HG03432 (cell line): ENCODE results near the gene TMEM116.
"Not testable (repeated sequence)": the region's sequence is repeated elsewhere in the genome, so short reads cannot be mapped to it uniquely, and the experiment has no call there.

ENCODE experiments used
- ATAC-seq: cut with Tn5 transposase; IDR thresholded peaks from one replicate; pipeline ENCODE4 v1.9.1; 2021; ENCODE audit warnings: mild to moderate bottlenecking, moderate library complexity; ENCODE audit not compliant: unreplicated experiment

The TMEM116 gene

DNA sequence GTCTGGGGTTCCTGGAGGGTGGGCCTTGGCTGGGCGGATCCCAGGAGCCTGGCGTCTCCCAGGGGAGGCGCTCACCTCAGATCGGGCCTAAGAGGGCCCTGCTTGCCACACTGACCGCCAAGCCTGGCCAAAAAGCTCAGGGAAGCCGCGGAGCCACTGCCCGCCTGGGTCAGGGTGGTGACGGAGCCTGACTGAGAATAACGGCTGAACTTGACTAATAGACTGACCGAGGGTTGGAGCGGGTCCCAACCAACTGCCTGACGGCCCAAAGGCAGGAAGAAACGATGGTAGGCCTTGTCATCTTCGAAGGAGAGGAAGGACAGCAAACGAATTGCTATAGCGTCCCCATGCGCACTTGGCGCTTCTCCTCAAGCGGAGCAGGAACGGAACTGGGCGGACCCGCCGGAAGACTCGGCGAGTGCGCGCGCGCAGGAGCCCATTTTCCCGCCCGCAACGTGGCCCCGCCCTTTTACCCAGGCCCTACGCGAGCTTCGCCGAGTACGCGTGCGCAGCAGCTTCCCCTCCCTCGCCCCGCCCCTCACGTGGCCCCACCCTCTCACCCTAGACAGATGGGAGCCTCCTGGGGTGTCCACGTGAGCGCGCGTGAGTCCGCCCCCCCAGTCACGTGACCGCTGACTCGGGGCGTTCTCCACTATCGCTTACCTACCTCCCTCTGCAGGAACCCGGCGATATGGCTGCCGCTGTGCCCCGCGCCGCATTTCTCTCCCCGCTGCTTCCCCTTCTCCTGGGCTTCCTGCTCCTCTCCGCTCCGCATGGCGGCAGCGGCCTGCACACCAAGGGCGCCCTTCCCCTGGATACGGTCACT is at the start of gene TMEM116, which contains the start of gene ERP29:
TMEM116 (minus strand) TSS at position 391 of the 826 bp plus-strand sequence. CDS start 7,895 bp downstream, outside the sequence.
ERP29 (plus strand) TSS at position 652 of the 826 bp plus-strand sequence; CDS start at position 692, 40 bp downstream.
- peak; percentile 75 for ATAC-seq

DNA sequence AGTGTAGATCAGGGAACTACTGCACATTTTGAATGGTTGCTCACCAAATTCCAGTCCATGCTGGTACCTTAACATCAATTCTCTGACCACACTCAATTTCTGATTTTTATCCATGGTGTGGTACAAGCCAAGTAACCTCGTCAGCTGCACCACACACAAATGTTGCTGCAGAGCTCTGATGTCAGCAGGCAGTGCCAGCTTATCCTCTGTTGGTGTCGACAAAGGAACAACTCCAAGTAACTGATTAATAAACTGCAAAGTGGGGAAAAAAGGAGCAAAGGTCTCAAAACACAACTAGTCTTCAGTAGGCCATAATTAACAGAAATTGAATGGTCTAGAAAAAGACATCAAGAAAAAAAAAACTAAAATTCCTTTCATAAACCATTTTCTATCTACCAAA is 48.2 kb upstream of the TMEM116 start:
- ATAC-seq = no peak

- no peak for ATAC-seq
Measured at GRCh38 chr12:112049351-112049750, 36.4 kb upstream of the TMEM116 start.

DNA sequence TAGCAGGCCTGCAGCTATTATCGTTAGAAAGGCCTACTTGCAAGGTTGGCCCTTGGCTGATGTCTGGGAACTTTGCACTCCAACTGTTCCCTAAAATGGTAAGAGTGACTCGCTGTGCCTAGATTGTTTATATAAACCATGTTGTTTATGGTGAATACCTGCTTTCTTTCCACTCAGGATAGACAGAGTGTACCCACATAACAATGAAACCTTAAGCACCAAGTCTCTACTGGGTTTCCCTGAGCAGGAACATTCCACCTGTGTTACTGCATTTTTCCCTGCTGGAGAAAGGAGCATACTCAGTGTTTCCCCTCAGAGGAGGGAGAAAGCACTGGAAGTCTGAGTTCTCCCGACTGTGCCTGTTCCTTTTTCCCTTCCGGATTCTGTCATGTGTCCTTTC is 33.0 kb upstream of the TMEM116 start:
- ATAC-seq = no peak

DNA sequence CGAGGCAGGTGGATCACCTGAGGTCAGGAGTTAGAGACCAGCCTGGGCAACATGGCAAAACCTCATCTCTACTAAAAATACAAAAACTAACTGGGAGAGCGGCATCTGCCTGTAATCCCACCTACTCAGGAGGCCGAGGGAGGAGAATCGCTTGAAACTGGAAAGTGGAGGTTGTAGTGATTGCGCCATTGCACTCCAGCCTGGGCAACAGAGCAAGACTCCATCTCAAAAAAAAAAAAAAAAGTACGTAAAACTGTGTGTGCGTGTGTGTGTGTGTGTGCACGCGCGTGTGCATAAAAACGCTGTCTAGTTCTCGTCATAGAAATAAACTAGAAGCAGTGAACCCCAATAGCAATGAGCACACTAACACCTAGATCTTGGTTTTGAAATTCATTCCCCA is 23.6 kb upstream of the TMEM116 start:
- ATAC-seq = not testable (repeated sequence)

- ATAC-seq = no peak
Measured at GRCh38 chr12:112035219-112035785, 22.3 kb upstream of the TMEM116 start.

DNA sequence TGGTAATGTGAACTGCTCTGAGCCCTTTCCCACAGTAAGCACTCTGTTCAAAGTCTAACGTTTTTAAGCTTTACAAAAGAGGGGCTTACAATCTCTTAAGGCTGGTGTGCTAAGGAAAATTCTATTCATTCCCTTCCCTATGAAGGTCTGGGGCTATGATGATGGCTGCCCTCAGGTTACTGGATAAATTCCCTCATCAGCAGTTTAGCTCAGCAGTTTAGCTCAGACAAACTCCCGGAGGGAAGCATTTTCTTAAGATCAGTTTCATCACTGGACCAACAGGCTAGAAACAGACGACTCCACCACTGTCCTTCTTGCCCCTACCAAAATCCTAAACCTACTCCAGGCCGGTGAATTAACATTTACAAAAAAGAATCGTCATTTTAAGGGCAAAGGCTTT is 19.3 kb upstream of the TMEM116 start:
- no peak for ATAC-seq

DNA sequence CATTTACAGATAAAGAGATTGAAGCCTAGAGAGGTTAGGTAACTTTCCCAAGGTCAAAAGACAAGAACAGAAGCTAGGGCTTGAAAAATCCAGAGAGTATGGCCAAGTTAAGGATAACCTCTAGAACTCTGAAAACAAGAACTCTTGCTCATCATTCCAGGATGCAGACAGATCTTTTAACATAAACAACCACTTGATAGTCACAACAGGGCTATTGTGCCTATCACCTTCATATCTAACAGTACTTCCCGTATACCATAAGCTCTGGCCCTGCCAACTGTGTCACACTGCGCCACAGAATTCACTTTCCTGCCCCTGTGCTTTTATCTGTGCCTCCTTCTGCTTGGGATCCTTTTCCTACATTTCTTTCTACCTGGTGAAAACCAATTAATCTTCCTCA is 18.5 kb upstream of the TMEM116 start:
- no peak for ATAC-seq

- no peak for ATAC-seq
Measured at GRCh38 chr12:112029301-112029700, 16.3 kb upstream of the TMEM116 start.

DNA sequence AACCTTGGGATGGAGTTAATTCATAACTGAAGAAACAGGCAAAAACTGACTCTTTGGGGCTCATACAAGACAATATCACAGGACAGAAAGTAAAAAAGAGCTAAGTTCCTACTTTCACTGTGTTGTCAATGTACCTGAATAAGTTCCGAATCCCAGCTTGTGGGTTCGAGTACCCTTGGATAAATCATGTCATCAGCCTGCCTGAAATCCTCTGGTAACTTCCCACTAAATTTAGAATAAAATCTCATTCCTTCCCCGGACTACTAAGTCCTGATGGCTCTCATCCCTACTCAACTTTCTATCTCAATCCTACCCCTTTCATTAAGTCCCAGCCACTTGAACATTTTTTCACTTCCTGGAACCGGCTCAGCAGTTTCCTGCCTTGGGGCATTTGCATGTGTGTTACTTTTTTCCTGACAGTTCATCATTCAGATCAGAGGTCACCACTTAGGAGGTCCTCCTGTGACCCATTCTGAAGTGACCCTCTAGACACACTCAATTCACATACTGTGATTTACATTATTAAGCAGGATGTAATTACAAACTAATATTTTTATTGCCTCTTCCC is 12.9 kb upstream of the TMEM116 start:
- ATAC-seq = no peak

DNA sequence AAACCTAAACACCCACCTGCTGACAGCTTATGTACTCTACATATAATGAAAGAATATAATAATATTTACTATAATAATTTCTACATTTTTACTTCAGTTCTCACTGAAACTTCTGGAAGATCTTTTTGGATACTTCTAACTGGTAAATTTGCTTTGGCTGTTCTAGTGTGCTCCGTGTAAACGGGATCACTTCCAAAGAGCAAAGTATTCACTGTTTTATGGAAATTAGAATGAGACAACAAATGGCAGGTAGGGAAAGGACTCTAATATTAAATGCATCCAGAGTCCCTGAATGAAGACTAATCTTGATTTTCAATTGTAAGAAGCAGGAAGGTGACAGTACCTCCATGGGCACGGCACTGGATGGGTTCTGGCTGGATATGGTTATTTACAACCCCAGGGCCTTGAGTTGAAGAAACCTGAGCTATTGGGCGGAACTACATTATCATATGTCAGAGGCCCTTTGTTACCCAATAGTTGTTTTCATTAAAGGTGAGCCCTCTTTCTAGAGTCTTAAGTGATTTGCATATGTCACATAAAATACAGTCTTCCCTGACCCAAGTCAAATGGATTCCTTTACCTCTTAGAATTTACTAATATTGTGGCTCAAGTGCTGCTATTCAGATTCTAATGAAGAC is 10.9 kb upstream of the TMEM116 start:
- no peak for ATAC-seq

GRCh38 chr12:112022241-112023016 is 9.5 kb upstream of the TMEM116 start:
- no peak for ATAC-seq

GRCh38 chr12:112020947-112021457 is 8.0 kb upstream of the TMEM116 start:
- no peak for ATAC-seq

DNA sequence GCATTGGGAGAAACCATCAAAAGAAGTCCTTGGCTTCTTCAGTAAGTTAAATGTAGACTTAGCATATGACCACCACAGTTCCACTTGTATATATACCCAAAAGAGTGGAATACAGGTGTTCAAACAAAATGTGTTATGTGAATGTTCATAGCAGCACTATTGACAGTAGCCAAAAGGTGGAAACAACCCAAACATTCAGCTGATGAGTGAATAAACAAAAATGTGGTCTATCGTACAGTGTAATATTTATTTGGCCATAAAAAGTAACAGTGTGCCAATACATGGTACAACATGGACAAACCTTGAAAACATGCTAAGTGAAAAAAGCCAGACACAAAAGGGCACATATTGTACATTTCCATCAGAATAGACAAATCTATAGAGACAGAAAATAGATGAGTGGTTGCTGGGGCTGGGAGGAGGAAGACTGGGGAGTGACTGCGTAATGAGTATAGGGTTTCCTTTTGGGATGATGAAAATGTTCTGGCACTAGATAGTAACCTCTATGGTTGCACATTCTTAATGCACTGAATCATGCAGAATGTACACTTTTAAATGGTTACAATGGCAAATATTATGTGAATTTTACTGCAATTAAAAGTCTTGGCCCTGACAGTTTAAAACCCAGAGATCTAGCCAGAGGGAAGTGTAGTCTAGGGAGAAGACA is 5.7 kb upstream of the TMEM116 start:
- ATAC-seq = no peak

DNA sequence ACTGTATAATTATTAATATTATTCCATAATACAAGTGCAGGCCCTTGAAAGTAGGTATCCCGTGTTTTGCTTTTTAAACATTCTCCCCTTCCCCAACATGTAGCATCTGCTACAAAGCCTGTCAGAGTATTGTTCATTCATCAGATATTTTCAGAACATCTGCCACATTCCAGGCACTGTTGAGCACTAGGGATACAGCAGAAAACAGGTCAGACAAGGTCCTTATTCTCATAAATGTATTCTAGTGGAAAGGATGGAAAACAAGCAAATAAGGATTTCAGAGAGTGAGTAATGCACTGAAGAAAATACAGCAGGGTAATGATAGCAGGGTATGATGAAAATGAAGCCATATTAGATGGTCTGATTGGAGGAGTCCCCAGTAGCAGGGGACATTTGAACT is 4.1 kb upstream of the TMEM116 start:
- ATAC-seq = no peak

DNA sequence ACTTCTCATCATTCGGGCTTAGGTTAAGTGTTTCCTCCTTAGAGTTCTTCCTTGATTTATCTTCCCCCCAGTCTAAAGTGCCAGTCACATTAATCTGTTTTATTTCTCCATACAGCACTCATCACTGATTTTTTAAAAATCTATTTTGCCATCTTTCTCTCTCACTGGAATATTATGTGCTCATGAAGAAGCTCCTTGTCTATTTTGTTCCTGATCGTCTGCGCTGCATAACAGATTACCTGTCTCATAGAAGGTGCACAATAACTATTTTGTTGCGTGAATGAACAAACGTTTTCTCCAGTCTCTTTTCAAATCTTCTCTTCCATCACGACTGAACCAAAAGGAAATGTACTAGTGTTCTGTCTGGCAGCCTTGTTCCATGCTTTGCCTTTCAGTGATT is 3.0 kb upstream of the TMEM116 start:
- no peak for ATAC-seq

- peak; percentile 26 for ATAC-seq
Measured at GRCh38 chr12:112013601-112014402, 837 bp upstream of the TMEM116 start.

- no peak for ATAC-seq
Measured at GRCh38 chr12:112011685-112012084, 1.3 kb downstream of the TMEM116 start.
